HG03196 (cell line): ENCODE measurements around the gene EML3.
"Not testable (repeated sequence)": the region's sequence is repeated elsewhere in the genome, so short reads cannot be mapped to it uniquely, and the experiment has no call there.

Experiments used
- ATAC-seq: cut with Tn5 transposase; IDR thresholded peaks from one replicate; pipeline ENCODE4 v1.9.1; 2021; ENCODE audit not compliant: unreplicated experiment

EML3 gene

GRCh38 chr11:62600367-62601121 lies 12.0 kb downstream of the EML3 start:
- ATAC-seq = no peak

DNA sequence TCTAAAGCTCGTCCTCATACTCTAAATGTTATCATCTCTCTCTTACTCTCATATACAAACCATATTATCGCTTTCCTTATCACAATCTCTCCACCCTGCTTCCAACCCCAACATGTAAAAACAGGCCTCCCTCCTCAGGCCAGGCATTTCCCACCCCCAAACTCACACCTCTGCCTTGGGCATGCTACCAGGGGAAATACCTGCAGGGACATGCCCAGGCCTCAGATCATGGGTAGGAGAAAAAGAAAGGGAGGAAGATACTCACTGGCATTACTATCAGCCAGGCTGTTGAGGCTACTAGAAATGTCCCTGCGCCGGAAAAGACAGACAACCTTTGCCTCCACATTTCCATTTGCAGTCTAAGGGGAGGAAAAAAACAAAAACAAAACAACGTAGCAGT lies 12.7 kb downstream of the EML3 start:
- no peak for ATAC-seq

DNA sequence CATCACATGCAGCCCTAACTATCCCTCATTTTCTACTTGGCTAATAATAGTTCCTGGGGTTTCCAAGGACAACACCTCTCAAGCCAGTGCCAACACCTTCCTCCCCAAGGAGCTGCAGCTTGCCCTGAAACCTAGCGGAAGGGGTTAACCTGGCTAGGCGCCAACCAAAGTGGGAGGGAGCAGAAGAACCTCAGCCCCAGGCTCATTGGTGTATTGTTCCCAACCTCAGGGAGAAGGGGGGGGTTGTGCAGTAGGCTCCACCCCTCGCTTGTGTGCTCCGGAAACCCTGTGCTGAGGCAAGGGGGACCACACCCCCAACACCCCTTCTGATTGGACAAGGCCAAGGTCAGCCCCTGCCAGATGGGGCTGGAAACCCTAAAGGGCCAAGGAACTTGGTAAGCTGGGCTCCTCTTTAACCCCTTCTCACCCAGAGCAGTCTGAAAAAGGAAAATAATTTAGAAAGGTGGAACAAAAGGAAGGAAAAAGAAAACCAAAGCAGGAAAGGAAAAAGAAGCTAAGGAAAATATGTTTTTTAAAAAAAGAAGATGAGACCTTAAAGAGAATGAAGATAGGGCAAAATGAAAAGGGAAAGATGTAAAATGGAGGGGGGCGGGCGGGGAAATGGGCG lies 13.4 kb downstream of the EML3 start:
- peak; percentile 35 for ATAC-seq

DNA sequence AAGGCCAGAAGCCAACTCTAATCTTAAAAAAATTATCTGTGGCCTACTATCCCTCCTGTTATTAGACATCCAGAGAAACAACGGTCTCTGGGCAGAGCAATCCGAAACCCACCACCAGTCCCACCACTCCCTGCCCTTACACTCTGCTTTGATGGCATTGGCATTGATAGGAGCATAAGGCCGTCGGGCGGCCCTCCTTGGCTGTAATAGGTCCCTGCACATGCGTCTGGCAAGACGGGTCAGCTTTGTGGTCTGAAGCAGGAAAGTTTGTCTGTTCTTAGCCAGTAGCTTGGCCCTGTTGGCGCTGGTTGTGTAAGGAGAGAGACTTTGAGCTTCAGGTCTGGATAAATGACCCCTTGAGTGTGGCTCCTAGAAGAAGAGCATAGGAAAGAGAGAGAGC lies 17.5 kb downstream of the EML3 start:
- ATAC-seq = no peak

GRCh38 chr11:62593434-62594044 lies 19.0 kb downstream of the EML3 start:
- ATAC-seq = no peak

DNA sequence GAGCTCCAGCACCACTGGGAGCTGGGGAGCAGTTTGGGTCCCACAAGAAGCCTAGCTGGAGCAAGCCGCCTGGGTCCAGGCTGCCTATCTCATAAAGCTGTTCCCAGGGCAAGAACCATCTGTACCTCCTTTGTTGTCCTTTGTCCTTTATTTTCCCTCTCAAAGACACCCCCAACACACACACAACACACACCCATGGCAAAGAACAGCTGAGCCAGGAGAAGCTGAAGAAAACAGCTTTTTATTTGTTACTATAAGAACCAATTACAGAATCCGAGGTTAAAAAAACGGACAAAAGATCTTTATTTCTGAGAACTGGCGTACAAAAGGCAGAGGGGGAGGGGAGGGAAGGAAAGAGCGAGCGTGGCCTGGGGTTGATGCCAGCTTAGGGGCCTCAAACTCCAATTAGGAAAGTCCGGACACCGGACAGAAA lies 19.6 kb downstream of the EML3 start:
- no peak for ATAC-seq

DNA sequence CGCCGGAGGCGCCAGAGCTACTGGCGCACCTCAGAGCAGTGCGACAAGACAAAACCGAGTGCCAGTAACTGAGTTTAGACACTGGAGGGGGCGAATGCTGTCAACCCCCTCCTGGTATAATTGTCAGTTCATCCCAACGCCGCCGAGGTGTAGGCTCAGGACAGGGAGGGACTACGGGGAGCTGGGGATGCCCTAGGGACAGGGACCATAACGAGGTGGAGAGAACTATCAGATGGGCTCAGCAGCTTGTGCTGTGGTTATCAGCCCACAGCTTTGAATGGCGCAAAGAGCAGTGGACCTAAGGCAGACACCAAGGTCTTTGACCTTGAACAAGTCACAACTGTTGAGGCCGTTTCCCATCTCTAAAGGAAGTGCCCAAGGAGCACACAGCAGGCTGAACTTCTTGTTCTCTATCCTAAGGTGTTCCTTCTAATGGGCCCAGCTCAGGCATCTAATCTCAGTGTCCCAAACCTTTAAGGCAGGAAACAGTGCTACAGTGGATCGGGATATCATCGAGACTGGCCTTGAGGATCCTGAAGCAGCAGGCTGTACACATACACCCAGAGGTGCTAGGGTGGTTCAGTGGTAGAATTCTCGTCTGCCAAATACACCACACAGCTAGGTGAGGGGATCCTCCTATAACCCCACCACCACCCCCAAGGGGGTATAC lies 20.3 kb downstream of the EML3 start:
- ATAC-seq = peak; percentile 3

- ATAC-seq = peak; percentile 82
These were observed 21.0 kb downstream of the EML3 start, which contains the start of gene TUT1 for GRCh38 chr11:62591448-62592145. TSS of gene TUT1 (minus strand) at chr11:62591523. CDS start at chr11:62591485, 38 bp downstream.

DNA sequence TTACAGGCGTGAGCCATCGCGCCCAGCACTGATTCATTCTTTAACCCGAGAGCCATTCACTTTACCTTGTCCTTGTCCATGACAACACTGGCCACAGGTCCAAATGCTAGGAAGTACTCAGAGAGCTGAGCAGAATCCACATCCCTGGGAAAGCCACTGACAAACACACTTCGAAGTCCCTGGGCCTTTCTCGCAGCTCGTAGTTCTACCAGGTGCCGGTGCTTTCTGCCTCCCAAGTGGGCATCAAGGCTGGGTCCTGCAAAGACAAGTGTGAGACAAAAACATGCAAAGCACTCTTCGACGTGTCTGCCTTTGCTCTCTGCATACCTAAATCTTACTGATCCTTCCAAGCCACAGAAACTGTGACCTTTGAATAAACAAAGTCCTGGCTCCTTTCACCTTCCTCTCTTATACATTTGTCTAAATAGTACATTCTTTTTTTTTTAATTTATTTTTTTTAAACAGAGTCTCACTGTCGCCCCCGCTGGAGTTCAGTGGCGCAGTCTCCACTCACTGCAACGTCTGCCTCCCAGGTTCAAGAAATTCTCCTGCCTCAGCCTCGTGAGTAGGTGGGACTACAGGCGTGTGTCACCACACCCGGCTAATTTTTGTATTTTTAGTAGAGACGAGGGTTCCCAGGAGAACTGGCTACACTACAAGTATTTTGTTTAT lies 23.5 kb downstream of the EML3 start:
- no peak for ATAC-seq

GRCh38 chr11:62585356-62585755 lies 27.2 kb downstream of the EML3 start:
- ATAC-seq = not testable (repeated sequence)

DNA sequence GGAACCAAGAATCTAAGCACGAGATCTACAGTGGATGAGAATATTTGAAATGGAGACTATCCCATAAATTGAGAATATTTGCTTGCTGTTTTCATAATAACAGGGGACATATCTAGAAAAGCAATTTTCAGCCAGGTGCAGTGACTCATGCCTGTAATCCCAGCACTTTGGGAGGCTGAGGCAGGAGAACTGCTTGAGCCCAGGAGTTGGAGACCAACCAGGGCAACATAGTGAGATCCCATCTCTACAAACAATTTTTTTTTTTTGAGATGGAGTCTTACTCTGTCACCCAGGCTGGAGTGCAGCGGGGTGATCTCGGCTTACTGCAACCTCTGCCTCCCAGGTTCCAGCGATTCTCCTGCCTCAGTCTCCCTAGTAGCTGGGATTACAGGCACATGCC lies 30.8 kb downstream of the EML3 start:
- ATAC-seq = not testable (repeated sequence)

DNA sequence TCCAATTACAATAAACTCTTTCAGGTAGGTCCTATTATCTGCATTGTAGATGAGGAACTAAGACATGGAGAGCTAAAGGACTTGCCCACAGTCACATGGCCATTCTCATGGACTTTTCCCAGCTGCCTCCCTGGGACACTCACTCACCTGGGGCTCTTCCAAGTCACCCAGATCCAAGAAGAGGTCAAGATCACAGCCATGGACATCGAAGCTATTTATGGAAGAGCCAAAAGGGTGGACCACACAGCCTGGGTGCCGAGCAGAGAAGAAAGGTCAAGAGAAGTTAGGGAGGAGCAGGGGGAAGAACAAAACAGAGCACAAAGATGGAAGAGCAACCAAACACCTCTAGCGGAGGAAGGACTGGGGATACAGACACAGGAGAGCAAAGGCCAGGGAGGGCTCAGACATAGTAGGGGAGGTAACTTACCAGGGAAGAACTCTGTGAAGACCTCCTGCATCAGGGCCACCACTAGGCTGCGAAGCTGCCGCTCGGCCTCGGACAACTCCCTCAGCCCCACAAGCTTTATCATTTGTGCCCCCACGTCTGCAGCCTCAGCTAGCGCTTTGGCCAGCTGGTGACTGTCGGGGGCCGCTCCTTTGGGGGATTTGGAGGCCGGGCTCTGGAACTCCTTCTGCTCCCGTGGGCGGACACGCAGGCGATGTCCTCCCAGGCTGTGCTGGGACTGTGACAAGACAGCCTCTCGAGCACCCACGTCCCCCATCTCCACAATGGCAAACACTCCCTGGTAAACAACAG lies 31.4 kb downstream of the EML3 start:
- ATAC-seq = no peak

DNA sequence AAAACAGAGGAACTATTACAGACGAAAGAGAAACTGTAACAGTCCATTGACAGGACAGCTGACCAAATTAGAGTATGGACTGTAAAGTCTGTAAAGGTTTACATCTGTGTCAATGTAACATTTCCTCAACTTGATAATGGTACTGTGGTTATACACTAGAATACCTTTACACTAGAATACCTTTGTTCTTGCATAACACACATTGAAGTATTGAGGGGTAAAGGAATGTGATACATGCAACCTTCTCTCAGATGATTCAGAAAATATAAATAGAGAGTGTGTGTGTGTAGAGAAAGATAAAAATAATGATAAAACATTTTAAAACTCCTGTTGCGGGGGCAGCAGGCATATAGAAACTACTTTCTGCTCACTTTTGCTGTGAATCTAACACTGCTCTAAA lies 33.3 kb downstream of the EML3 start:
- ATAC-seq = no peak

DNA sequence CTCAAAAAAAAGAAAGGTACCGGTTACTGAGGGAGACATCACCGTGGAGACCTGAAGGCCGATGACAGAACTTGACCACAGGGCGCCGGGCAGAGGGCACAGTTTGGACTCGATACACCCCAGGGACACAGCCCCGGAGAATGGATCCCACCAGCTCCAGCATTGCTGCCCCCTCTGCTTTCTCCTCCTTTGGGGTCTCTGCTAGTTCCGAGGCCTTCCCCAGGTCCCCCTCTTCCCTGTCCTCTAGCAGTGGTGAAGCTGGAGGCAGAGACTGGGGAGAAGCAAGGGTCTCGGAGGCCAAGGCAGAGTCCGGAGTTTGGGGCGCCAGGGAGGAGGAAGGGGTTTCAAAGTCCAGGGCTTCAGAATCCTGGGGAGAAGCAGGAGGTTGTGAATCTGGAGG lies 34.0 kb downstream of the EML3 start:
- no peak for ATAC-seq

GRCh38 chr11:62577046-62577714 lies 35.4 kb downstream of the EML3 start:
- no peak for ATAC-seq

DNA sequence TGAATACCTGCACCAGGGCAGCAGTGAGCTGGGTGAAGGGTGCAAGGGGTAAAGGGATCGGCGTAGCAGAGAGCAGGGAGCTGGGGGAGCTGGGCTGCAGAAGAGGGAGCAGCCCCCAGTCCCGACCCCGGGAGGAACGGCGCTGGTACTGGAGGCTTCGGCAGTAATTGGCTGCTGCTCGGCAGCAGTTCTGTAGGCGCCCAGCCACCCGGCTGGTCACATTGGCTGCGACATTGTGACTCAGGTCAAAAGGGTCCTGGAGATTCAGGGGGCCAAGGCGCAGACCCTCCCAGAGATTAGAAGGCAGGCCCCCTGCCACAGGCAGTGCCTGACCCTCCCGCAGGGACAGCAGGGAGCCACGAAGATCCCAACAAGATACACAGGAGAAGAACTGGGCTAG lies 36.7 kb downstream of the EML3 start:
- ATAC-seq = no peak

GRCh38 chr11:62575156-62575555 lies 37.4 kb downstream of the EML3 start:
- ATAC-seq = no peak

DNA sequence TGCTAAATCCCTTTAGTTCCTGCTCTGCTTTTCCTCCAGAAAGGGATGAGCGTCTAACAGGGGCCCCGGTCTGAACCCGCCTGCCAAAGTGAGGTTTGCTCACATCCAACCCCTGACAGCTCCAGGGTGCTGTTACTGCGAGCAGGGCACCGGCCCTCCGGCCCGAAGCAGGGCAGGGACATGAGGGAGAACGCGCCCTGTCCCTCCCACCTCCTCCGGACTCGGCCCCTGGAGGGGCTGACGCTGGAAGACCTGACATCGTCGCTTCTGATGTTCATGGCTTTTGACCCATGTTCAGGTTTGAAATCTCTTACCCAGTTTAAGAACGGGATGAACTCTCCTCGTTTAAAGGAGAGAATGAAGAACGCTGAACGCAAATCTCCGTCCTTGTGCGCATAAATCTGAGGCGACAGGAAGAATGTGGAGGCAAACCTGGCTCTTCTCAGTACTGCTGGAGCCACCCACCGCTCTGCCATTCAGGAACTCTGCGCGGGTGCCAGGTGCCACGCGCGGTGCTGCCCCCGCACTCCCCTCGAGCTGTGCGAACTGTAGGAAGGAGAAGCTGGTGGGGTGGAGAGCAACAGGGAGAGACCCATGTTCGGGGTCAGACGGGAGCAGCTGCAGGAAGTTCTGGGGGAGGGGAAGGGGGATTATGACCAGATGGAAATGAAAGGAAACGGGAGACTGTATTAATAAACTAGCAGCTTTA lies 38.1 kb downstream of the EML3 start:
- peak; percentile 8 for ATAC-seq
